OCI-LY7 (cell line): ENCODE results near the gene APCDD1. TPM values are rescaled to one million over a fixed set of nuclear protein-coding genes. Genes with fewer than 3 reads are reported as not detected.
"Not testable (repeated sequence)": the region's sequence is repeated elsewhere in the genome, so short reads cannot be mapped to it uniquely, and the experiment has no call there.

ENCODE experiments used
- BruUV-seq: library from RNA; stranded (reverse); fragments of 400-500 nt; replicated peaks from 2 replicates; lab custom pipeline; 2021; lab: Mats Ljungman, UMichigan
- CTCF ChIA-PET: fragments of 300-600 bp; sonication (Branson Sonifier 250); formaldehyde crosslinking; loops from one replicate; lab custom pipeline; 2022; ENCODE audit warnings: antibody characterized with exemption; ENCODE audit not compliant: unreplicated experiment; lab: Charles Lee
- POLR2A ChIA-PET: fragments of 300-600 bp; sonication (Branson Sonifier 250); formaldehyde crosslinking; loops from one replicate; lab custom pipeline; 2022; ENCODE audit warnings: antibody characterized with exemption; lab: Charles Lee
- DNase-seq: peaks from one replicate; pipeline ENCODE4 v3.0.0-alpha.2; 2015; ENCODE audit warnings: low spot score
- H2AFZ ChIP-seq: fragments of 200-600 bp; sonication (generic), shearing (Covaris generic); 2 replicates; pipeline ENCODE4 v1.6.1; 2014; ENCODE audit warnings: mild to moderate bottlenecking, antibody characterized with exemption, low read length, moderate library complexity
- H3K27ac ChIP-seq: fragments of 200-600 bp; sonication (generic); 2 replicates; pipeline ENCODE4 v1.5.1; 2014; ENCODE audit warnings: mixed run types, low read depth, mild to moderate bottlenecking, moderate library complexity, low read length, inconsistent platforms; ENCODE audit not compliant: poor library complexity, severe bottlenecking
- H3K36me3 ChIP-seq: fragments of 200-600 bp; sonication (generic); 2 replicates; pipeline ENCODE4 v1.6.1; 2014; ENCODE audit warnings: mild to moderate bottlenecking, antibody characterized with exemption, low read length, moderate library complexity, mixed read lengths; ENCODE audit not compliant: insufficient read depth
- H3K4me1 ChIP-seq: fragments of 200-600 bp; sonication (generic); 2 replicates; pipeline ENCODE4 v1.5.1; 2014; ENCODE audit warnings: mild to moderate bottlenecking, low read length; ENCODE audit not compliant: insufficient read depth, poor library complexity, severe bottlenecking
- H3K4me2 ChIP-seq: fragments of 200-600 bp; sonication (generic); 2 replicates; pipeline ENCODE4 v1.6.1; 2014; ENCODE audit warnings: mild to moderate bottlenecking, low read length
- H3K4me3 ChIP-seq: fragments of 200-600 bp; sonication (generic); 2 replicates; pipeline ENCODE4 v1.5.1; 2014; ENCODE audit warnings: mild to moderate bottlenecking, low read depth, low read length; ENCODE audit not compliant: poor library complexity, severe bottlenecking
- H3K79me2 ChIP-seq: fragments of 200-600 bp; sonication (generic); 2 replicates; pipeline ENCODE4 v1.6.1; 2016; ENCODE audit warnings: low read depth, mild to moderate bottlenecking, low read length, moderate library complexity, mixed read lengths; ENCODE audit not compliant: insufficient read depth
- H3K9me2 ChIP-seq: fragments of 200-600 bp; sonication (generic); 2 replicates; pipeline ENCODE4 v1.6.1; 2016; ENCODE audit warnings: mild to moderate bottlenecking, low read length, mixed read lengths; ENCODE audit not compliant: insufficient read depth
- H3K9me3 ChIP-seq: fragments of 200-600 bp; sonication (generic); 2 replicates; pipeline ENCODE4 v1.6.1; 2014; ENCODE audit warnings: mild to moderate bottlenecking, mixed run types, low read length, mixed read lengths
- H4K20me1 ChIP-seq: fragments of 200-600 bp; sonication (generic); 2 replicates; pipeline ENCODE4 v1.6.1; 2014; ENCODE audit warnings: mild to moderate bottlenecking, antibody characterized with exemption, low read length, moderate library complexity, mixed read lengths; ENCODE audit not compliant: insufficient read depth
- CTCF ChIP-seq: fragments of 200-600 bp; sonication (generic); conservative IDR thresholded peaks from 2 replicates; pipeline ENCODE4 v1.5.1; 2014; ENCODE audit warnings: mild to moderate bottlenecking, antibody characterized with exemption, low read length, moderate library complexity, mixed read lengths
- EZH2phosphoT487 ChIP-seq: fragments of 200-600 bp; sonication (generic); IDR thresholded peaks from 2 replicates; pipeline ENCODE4 v1.6.1; 2018; ENCODE audit warnings: low read depth, borderline replicate concordance, mild to moderate bottlenecking, mixed run types, antibody characterized with exemption, low read length, moderate library complexity, mixed read lengths
- intact Hi-C: fragments of 100-400 bp; cut with micrococcal nuclease; formaldehyde crosslinking; loops from one replicate; pipeline ENCODE4 v1.10.0; 2022; ENCODE audit not compliant: unreplicated experiment
- total RNA-seq, 2 experiments: library from RNA; depleted of rRNA in 1 of 2; stranded (reverse); fragments of >200 nt in 1 of 2; shearing (Covaris generic) in 1 of 2; gene quantifications; 2 replicates each; pipeline ENCODE4 v1.2.3, GENCODE V29; 2014 to 2022

Gene APCDD1
- total RNA-seq, 2 experiments from 2014 or later = not detected

GRCh38 chr18:10533111-10533510 is 78.7 kb downstream of the APCDD1 start:
- ChIA-PET CTCF (no interaction called here), POLR2A (no interaction called here)
- Histone ChIP-seq H4K20me1 (peaks cover 28% of the 10 kb centered on the region), H3K9me3 (no peaks in the 10 kb centered on the region), H2AFZ (no peak overlapping the region), H3K79me2 (peaks cover 73% of the 10 kb centered on the region), H3K4me3 (no peak overlapping the region), H3K27ac (no peak overlapping the region), H3K4me2 (no peak overlapping the region), H3K36me3 (peaks cover 63% of the 10 kb centered on the region), H3K4me1 (peaks cover 28% of the 10 kb centered on the region), H3K9me2 (no peaks in the 10 kb centered on the region)
- no TSS peak for BruUV-seq
- intact Hi-C loops = no loop called here
- no peak for DNase-seq
- no peak for TF ChIP-seq CTCF
- no peak for TF ChIP-seq EZH2phosphoT487

- Histone ChIP-seq H3K4me3 (no peak overlapping the region), H3K4me2 (no peak overlapping the region), H2AFZ (no peak overlapping the region), H3K9me3 (no peaks in the 10 kb centered on the region), H3K79me2 (peaks cover 41% of the 10 kb centered on the region; the same call in 1 of the 2 replicates), H3K9me2 (no peaks in the 10 kb centered on the region), H3K4me1 (no peaks in the 10 kb centered on the region), H3K36me3 (peaks cover 83% of the 10 kb centered on the region), H4K20me1 (0 out of 2 replicates have a peak, but pooled peaks cover 7% of the 10 kb centered on the region), H3K27ac (no peak overlapping the region)
- intact Hi-C loops = no loop called here
- POLR2A ChIA-PET = interaction anchor here (2.3 kb wide), 1 partner anchor 16 kb away, joined by 5 read pairs; no protein-coding TSS in a partner anchor
- no peak for DNase-seq
- BruUV-seq = no TSS peak
- CTCF ChIA-PET = no interaction called here
- TF ChIP-seq EZH2phosphoT487 = no peak
- no peak for TF ChIP-seq CTCF
Observed at GRCh38 chr18:10536280-10536679, 81.8 kb downstream of the APCDD1 start.

GRCh38 chr18:10537765-10538164 is 83.3 kb downstream of the APCDD1 start:
- ChIA-PET POLR2A (interaction anchor here (1.1 to 1.8 kb wide), 2 partner anchors 10 to 21 kb away, joined by 5 to 7 read pairs; no protein-coding TSS in a partner anchor), CTCF (no interaction called here)
- Histone ChIP-seq H3K4me2 (no peak overlapping the region), H3K27ac (no peak overlapping the region), H3K36me3 (peaks cover 82% of the 10 kb centered on the region), H2AFZ (no peak overlapping the region), H3K9me2 (no peaks in the 10 kb centered on the region), H3K9me3 (no peaks in the 10 kb centered on the region), H3K79me2 (peaks cover 26% of the 10 kb centered on the region; the same call in 1 of the 2 replicates), H4K20me1 (no peaks in the 10 kb centered on the region), H3K4me1 (no peaks in the 10 kb centered on the region), H3K4me3 (no peak overlapping the region)
- no TSS peak for BruUV-seq
- TF ChIP-seq EZH2phosphoT487 (no peak), CTCF (no peak)
- no peak for DNase-seq
- intact Hi-C loops = no loop called here

GRCh38 chr18:10539124-10539523 is 84.7 kb downstream of the APCDD1 start:
- H3K4me2 ChIP-seq, H3K4me1 ChIP-seq, H3K9me2 ChIP-seq, intact Hi-C loops, H4K20me1 ChIP-seq, H3K9me3 ChIP-seq, H3K4me3 ChIP-seq, CTCF ChIA-PET, DNase-seq, BruUV-seq, H2AFZ ChIP-seq, H3K27ac ChIP-seq: not testable (repeated sequence)
- POLR2A ChIA-PET = interaction anchor here (1.8 kb wide), 1 partner anchor 12 kb away, joined by 7 read pairs; no protein-coding TSS in a partner anchor
- peaks cover 13% of the 10 kb centered on the region; the same call in 1 of the 2 replicates for H3K79me2 ChIP-seq
- H3K36me3 ChIP-seq = peaks cover 82% of the 10 kb centered on the region
